Activated T-cell treated with anti-CD3 and anti-CD28 coated beads for 24 hours (primary cell): ENCODE results near the gene AIM2.
"Not testable (repeated sequence)": the region's sequence is repeated elsewhere in the genome, so short reads cannot be mapped to it uniquely, and the experiment has no call there.

Experiments
- DNase-seq: peaks from one replicate; pipeline ENCODE4 v3.0.0-alpha.2; 2020; ENCODE audit warnings: low read depth

The AIM2 gene, protein sequence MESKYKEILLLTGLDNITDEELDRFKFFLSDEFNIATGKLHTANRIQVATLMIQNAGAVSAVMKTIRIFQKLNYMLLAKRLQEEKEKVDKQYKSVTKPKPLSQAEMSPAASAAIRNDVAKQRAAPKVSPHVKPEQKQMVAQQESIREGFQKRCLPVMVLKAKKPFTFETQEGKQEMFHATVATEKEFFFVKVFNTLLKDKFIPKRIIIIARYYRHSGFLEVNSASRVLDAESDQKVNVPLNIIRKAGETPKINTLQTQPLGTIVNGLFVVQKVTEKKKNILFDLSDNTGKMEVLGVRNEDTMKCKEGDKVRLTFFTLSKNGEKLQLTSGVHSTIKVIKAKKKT

DNA sequence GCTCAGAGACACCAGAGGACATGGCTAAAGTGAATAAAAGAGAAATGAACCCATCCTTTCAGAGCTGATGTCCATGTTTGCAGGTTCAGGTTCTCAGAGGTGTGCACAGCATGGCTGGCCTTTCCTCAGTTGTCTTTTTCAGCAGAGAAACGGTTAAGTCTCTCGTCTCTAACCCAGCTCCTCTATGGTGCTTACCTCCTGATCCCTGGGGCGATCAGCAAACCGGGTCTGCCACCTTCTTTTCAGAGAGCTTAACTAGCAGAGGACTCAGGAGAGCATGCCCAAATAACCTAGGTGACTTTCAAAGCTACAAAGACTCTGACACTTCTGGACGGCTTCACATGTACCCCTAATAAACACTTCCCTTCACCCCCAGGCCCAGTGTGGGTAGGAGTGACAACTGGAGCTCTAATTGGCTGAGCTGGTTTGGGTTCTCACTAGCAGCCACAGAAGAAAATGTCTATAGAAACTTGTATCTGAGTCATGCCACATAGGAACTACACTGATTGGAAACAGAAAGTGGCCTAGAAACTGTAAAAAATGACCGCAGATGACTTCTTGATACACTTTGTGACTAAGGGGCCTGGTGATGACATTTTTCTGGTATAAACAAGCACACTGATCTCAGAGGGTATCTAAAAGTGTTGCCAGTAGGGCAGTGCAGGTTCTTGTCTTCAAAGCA is at the start of gene AIM2:
Gene AIM2, minus strand, starts transcription at position 329 of the 682 bp plus-strand sequence. CDS start 3,267 bp downstream, outside the sequence.
- peak; percentile 49 for DNase-seq

DNA sequence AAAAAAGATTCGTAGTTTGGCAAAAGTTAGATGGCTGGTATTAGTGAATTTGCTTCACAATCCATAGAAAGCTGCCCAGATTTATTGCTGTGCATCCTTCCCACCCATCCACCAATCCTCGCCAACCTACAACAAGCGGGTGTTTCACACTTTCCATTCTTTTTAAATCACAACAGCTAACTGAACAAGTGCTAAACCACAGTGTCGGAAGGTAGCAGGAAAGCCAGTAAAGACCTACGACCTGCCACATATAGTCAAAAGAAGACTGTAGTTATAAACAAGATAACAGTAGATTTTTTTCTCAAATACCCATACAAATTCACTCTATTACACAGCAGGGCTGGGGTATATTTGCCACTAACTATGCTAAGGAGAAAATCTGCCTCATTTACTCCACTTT is 47.0 kb upstream of the AIM2 start:
- DNase-seq: no peak

DNA sequence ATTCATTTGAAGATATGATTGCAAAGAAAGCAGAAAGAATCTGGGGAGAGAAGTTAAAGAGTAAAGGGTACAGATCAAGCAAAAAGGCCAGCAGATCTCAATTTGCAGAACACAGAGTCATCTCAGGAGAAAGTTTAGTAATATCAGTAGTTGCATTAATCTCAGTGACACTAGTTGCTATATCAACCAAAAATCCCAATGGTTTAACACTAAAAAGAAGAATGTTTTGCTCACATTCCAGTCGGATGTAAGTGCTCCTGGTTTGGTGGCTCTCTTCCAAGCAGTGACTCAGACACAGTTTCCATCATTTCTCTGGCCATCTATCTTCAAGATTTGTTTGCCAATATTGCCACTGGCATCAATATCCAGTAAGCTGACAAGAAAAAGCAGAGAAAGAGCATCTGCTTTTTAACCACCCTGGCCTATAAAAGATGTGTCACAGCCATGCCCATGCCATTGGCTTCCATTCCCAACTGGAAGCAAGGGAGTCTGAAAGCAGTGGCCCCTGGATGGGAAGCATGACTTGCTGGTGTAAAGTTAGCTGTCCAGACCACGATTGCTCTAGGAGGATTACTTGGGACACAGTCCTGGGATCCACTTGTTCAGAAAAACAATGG is 45.5 kb upstream of the AIM2 start:
- no peak for DNase-seq

DNA sequence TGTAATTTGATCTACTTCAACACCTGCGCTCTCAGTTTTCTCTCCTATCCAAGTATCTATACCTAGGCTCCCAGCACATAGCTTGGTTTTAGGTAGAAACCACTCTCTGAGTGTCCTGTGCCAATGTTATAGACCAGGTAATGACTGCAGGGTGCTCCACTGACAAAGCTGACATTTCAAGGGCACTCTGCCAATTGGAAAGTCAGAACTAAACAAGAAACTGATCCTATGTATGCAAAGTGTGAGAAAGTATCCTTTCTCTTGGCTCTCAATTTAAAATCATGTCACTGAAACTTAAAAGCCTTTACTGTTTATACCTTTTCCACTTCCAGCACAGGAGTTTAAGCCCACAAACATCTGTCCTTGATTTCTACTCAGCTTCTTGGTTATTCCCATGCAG is 45.0 kb upstream of the AIM2 start:
- no peak for DNase-seq

DNA sequence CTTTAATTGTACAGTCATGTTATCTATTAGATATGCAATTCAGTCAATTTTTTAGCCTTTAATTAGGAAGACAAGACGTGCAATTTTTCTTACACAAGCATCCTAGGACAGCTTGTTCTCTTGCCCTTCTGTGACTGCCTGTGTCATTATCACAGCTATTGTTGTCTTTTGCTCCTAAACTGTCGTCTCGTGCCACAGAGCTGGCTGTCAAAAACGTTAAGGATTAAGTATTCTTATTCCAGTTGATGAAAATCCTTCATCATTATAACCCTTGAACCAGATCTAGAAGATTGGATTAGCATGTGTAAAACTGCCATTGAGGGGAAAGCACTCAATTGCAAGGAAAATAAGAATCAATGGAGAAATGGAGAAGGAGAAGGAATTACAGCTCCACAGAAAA is 43.8 kb upstream of the AIM2 start:
- DNase-seq: no peak

DNA sequence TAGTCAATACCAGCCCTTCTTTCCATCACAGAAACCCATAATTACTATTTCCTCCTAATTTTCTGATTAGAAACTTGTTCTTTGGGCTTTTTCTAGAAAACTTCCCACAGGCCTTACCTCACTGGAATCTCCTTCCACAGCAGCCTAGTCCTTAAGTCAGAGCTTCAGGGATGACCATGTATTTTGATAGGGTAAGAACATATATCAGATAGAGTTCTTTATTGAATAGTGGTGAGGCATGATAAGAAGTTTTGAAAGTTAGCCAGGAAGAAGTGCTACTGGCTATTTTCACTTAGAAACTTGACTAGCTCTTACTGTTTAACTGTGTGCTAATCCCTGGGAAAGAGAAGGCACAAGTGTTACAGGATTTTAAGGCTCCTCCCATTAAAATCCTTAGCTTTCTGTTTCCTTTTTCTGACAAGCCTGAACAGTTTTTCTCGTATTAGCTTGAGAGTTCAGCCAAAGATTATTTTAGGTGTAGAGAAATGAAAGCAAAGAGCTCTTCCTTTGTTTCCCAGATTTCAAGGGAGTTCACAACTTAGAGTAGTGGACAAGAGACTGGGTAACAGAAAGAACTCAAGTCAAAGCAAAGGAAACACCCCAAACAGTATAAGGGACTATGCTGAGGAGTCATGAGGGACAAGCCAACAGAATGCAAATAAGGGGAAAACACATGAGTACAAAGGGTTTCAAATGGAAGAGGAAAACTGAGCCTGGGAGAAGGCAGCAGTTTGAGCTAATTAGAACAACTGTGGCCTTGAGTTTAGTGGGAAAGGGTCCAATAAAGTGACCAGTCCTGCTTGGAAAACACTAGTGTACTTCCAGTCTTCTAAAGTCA is 37.2 kb upstream of the AIM2 start:
- DNase-seq: no peak

DNA sequence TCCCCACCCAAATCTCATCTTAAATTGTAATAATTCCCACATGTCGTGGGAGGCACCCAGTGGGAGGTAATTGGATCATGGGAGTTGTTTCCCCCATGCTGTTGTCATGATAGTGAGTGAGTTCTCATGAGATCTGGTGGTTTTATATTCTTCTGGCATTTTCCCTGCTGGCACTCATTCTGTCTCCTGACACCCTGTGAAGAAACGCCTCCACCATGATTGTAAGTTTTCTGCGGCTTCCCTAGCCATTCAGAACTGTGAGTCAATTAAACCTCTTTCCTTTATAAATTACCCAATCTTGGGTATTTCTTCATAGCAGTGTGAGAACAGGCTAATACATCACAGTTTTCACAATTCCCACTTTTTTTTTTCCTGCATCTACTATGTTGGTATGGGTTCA is 26.5 kb upstream of the AIM2 start:
- not testable (repeated sequence) for DNase-seq

DNA sequence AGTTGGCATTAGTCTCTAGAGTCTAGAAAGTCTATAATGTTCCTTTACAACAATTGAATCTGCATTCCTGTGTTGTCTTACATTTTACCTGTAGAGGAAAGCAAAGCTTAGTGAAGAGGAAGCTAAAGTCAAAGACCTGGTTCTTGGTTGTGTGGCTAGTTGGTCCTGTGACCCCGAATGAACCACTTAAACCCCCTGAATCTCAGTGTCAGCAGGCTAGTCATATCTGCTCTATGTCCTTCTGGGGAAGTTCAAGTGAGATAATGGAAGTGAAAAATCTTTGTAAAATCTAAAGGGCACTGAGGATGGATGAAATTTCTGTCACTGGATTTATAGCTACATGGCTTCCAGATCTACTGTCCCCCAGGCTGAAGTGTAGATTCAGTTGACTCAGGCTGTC is 24.0 kb upstream of the AIM2 start:
- no peak for DNase-seq

DNA sequence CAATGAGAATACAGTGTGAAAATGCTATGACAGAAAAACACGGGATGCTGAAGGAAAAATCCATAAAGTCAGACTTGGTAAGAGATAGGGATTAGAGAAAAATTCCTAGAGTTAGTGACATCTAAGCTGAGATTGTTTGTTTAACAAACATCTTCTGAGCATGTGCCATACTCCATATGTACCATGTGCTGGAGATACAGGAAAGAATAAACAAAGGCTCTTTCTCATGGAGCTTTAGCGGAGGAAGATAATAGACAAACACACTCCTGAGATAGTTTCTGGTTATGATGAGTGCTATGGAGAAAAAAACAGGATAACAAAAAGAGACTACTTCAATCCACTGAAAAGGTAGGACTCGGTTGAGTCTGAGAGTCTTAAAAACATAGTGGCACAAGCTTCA is 22.0 kb upstream of the AIM2 start:
- DNase-seq: no peak

DNA sequence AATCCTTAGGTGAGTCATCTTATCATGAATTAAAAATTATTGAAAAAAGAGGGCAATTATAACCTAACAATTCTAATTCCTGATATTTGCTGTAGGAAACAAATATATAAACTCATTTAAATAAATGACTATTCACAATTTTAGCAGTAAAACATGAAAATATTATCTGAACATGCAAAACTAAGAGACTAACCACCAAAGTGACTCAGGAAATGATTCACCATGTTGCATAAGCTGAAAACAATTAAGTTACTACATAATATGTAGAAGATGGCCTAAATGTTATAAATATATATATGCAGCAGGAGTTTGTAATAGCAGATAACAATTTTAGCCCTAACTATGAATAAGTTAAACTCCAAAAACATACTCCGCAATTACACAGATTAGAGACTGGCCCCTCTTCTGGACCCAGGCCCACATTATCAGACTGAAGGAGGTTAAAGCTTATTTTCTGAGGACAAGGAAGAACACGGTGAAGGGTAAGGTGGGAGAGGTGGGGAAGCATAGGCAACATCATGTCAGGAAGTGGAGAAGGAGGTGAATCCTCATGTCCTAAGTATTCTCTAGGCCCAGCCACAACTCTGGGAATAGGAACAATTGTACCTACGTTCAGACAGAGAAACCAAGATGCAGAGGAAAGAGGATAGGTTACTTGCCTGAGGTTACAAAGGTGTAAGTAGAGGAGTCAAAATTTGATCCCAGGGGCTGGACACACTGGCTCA is 15.6 kb upstream of the AIM2 start:
- no peak for DNase-seq

DNA sequence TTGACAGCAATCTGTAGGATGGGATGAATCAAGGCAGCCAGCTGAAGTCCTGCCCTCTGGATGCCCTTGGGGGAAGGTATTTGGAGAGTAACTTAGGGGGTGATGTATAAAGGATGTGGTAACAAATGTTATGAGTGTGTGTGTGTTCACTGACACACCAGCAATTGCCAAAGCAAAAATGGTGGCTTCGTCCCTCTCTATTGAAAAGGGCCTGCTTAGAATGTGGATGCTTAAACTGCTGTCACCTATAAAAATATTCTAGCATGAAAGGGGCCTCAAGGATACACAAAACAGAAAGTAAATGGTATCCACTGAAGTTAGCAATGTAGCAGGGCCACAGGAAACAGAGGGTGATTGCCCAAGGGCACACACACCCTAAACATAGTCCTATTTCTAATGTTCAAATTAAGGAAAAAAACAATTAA is 15.1 kb upstream of the AIM2 start:
- no peak for DNase-seq

DNA sequence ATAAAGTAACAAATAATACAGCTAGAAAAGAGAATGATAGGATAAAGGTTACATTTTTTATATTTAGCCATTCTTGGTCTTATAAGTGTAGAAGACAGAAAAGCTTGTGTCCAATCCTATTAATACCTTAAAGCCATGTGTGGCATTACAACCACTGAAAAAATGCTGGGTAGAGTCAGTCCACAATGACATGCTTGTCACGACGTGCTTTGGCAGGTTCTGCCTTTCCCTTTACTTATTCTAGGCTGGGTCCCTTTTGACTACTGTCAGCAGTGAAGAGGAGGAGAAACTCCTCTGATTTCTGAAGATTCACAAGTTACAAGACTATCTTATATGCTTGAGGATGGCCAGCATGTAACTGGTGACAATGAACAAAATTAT is 14.6 kb upstream of the AIM2 start:
- DNase-seq: no peak

DNA sequence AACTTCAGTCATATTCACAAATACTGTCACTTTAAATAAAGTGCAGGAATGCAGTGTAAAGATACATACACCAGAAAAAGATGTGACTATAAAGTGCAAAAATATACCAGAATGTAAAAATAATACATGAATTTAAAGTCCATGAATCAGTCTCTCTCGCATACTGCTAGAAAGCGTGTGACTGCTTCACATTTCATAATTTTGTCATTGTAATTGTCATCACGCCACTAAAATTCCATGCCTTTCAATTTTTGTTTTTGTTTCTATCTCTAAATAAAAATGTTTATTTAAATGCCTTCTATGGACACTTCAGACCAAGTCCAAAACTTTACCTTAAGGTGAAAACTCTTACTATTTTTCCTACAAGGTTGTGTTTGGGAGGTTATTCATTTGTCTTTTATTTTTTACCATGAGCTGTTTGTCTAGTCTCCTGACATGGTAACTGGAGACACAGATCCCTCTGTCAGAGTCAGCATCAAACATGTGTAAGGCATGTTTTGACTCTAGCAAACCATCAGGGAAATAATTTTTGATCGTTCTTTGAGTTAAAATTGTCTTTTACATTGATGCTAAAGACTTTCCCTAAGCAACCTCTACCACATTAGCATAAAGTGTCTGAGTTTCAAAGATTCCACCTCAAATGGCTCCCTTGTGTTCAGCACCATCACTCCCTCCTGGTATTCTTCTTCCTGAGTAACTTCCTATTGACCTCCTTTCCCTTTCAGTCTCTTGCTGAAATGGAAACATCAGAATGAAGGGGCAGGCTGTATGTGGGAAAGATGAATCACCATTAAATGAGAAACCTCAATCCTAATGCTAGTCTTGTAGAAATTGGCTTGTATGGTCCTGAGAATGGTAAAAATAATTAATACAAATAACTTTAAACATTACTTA is 14.0 kb upstream of the AIM2 start:
- no peak for DNase-seq

DNA sequence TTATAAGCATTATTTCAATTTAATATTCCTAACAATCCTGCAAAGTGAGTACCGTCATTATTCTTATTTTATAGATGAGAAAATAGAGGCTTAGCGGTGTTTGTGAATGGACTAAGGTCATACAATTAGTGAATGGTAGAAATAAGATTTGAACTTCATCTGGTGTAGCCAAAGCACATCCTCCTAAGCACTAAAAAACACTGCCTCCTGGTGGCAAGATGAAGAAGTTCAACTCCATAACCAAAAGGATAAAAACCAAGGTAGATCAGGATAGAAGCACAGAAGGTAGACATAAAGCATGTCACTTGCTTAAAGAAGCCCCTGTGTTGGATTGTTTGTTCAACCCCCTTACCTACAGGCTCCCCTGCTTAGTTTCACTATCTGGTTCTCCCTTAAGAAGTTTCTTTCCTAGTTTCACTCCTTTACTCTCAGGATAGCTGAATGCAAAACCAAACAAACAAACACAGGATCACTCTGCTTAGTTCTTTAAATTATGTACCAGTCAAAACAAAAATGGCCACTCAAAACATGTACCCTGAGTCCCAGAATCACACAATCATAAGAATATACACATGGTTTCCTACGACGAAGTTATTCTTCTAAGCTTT is 12.7 kb upstream of the AIM2 start:
- no peak for DNase-seq

DNA sequence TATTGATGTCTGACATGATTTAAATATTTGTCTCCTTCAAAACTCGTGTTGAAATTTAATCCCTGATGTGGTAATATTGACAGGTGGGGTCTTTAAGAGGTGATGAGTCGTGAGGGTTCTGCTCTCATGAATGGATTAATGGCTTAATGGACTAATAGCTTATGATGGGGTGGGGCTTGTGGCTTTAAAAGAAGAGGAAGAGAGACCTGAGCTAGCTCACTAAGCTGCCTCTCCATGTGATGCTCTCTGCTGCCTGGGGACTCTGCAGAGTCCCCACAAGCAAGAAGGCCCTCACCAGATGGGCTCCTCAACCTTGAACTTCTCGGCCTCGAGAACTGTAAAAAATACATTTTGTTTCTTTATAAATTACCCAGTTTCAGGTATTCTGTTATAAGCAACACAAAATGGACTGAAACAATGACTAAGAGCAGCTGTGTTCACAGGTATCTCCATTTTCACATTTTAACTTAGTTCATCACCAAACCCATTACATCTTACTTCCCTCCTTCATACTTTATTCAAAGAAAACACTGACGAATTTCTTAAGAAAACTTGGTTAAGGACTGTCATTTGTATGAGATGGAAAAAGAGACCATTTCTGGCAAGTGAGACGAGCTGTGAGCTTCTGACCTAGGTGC is 12.1 kb upstream of the AIM2 start:
- no peak for DNase-seq

DNA sequence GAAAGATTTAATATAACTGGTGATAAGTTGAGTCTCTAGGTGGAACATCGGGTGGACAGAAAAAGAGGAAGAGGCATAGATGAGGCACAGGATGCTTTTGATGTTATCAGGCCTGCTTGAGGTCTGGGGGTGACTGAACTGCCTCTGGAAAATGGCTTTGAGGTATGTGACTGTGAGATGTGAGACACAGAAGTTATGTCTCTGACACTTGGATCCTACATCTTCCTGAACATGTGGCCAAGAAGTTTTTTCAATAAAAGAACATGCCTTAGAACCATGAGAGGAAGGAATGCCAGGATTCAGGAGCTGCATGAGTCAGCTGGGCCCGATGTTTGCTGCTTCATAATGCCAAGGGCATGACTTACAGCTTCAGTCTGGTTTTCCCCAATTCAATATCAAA is 11.5 kb upstream of the AIM2 start:
- DNase-seq: no peak

DNA sequence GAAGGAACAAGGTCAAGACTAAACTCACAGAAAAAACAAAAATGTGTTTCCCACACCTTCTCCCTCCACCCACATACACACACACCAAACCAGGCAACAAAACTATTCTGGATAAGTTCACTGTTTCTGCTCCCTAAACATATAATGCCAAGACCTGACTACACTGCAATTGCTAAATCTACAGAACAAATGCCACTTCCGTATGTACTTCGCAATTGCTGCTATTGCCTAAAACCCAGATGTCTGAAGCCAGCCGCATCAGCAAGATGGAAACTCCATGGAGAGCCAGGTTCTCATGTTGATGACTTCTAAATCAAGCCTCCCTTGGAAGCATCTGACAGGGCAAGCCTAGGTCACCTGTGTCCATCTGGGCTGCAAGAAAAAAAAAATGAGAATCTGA is 8.3 kb upstream of the AIM2 start:
- no peak for DNase-seq

DNA sequence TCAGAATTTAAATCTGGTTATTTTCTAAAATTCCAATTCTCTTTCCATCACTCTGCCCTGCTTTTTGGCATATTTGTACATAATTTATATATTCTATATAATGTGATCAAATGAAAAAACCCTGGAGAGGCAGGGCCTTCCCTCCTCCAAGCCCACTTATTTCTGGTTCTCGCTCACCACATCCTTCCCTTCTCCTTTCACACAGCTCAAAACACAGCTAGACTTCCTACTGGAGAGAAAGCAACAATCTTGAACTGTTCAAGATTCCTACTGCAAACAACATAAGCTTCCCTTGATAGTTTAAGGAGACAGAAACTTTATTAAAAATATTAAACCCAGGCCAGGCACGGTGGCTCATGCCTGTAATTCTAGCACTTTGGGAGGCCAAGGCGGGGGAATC is 7.6 kb upstream of the AIM2 start:
- DNase-seq: no peak

DNA sequence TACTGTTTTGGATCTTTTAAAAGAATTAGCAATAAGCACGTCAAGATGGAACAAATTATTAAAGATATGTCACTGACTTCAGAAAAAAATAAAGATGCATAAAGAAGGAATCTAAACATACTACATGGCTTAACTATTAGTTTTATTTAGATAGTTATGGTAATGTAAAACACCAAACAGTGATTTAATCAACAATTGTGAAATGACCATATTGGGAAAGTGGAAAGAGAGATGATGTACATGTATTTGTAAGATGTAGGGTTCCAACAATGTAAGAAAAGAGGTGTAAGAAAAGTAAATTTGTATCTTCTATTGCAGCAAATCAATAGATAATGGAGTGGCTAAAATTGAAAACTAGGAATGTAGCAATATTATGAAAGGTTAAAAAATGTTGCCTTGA is 6.4 kb upstream of the AIM2 start:
- DNase-seq: no peak

DNA sequence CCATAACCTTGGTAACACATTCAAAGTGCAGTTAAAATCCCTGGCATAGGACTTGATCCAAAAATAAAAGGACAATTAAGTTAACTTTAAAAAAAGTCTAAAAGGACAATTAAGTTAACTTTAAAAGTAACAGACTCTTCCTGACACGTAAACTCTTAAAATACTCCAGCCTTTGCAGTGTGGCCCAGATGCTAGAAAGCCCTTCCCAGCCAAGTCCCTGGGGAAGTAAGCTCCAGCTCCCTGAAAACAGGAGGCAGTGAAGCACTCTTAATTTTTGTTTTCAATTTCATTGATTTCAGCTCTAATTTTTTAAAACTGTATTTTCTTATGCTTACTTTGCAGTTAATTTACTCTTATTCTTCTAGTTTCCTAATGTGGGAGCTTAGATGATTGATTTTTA is 5.1 kb upstream of the AIM2 start:
- DNase-seq: no peak
